PFSK-1 (cell line): ENCODE data around the gene MARVELD3.

Experiments used
- FOXP2 ChIP-seq: optimal IDR thresholded peaks from 2 replicates; pipeline ENCODE3; 2011; ENCODE audit warnings: borderline replicate concordance, control low read depth, inconsistent platforms; ENCODE audit not compliant: insufficient read depth; ENCODE audit errors: extremely low read length, extremely low read depth
- POLR2AphosphoS5 ChIP-seq: IDR thresholded peaks from 2 replicates; pipeline ENCODE4 v1.6.1; 2012; ENCODE audit warnings: low read depth, mild to moderate bottlenecking, control low read depth, low read length, moderate library complexity
- SIN3A ChIP-seq: IDR thresholded peaks from 2 replicates; pipeline ENCODE4 v1.6.1; 2012; ENCODE audit warnings: mild to moderate bottlenecking, low read length, moderate library complexity, borderline replicate concordance; ENCODE audit not compliant: insufficient read depth
- TAF1 ChIP-seq: IDR thresholded peaks from 2 replicates; pipeline ENCODE4 v1.6.1; 2012; ENCODE audit warnings: low read length, control low read depth, borderline replicate concordance; ENCODE audit not compliant: insufficient read depth
- TF ChIP-seq, protein P1 (sequence below), 2 experiments: IDR thresholded peaks; 2 replicates each; pipeline versions ENCODE4 v1.6.1 to v1.8.0; 2011 to 2012; ENCODE audit warnings: low read depth in 2 of 2, low read length in 2 of 2, control low read depth in 1 of 2, inconsistent platforms in 1 of 2, mild to moderate bottlenecking in 1 of 2, moderate library complexity in 1 of 2; ENCODE audit not compliant: insufficient read depth in 1 of 2

- TF ChIP-seq SIN3A (no peak), TAF1 (no peak), POLR2AphosphoS5 (no peak), FOXP2 (no peak)
- TF ChIP-seq, protein P1, sequence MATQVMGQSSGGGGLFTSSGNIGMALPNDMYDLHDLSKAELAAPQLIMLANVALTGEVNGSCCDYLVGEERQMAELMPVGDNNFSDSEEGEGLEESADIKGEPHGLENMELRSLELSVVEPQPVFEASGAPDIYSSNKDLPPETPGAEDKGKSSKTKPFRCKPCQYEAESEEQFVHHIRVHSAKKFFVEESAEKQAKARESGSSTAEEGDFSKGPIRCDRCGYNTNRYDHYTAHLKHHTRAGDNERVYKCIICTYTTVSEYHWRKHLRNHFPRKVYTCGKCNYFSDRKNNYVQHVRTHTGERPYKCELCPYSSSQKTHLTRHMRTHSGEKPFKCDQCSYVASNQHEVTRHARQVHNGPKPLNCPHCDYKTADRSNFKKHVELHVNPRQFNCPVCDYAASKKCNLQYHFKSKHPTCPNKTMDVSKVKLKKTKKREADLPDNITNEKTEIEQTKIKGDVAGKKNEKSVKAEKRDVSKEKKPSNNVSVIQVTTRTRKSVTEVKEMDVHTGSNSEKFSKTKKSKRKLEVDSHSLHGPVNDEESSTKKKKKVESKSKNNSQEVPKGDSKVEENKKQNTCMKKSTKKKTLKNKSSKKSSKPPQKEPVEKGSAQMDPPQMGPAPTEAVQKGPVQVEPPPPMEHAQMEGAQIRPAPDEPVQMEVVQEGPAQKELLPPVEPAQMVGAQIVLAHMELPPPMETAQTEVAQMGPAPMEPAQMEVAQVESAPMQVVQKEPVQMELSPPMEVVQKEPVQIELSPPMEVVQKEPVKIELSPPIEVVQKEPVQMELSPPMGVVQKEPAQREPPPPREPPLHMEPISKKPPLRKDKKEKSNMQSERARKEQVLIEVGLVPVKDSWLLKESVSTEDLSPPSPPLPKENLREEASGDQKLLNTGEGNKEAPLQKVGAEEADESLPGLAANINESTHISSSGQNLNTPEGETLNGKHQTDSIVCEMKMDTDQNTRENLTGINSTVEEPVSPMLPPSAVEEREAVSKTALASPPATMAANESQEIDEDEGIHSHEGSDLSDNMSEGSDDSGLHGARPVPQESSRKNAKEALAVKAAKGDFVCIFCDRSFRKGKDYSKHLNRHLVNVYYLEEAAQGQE (IDR thresholded peaks at IDR 0.05; ENCODE audit: insufficient read depth in 1 of 2, low read depth in 2 of 2, low read length in 2 of 2) = no peak
Measured at GRCh38 chr16:71590584-71590983, 35.4 kb upstream of the MARVELD3 start.
